ENCODE results near the gene CHPF.

The CHPF gene

GRCh38 chr2:219511547-219512325 lies 31.9 kb downstream of the CHPF start:
- DNase-seq: no peak

GRCh38 chr2:219510512-219511135 lies 33.0 kb downstream of the CHPF start:
- no peak for DNase-seq

- DNase-seq: peak; percentile 42
Observed at GRCh38 chr2:219509780-219510511, 33.7 kb downstream of the CHPF start.

- no peak for DNase-seq
Observed at GRCh38 chr2:219508971-219509779, 34.4 kb downstream of the CHPF start.

- no peak for DNase-seq
Observed at GRCh38 chr2:219508444-219508734, 35.2 kb downstream of the CHPF start.

GRCh38 chr2:219507581-219508443 lies 35.8 kb downstream of the CHPF start:
- DNase-seq: no peak

- DNase-seq: no peak
Observed at GRCh38 chr2:219506802-219507526, 36.6 kb downstream of the CHPF start.

GRCh38 chr2:219506153-219506801 lies 37.3 kb downstream of the CHPF start:
- DNase-seq: no peak

- DNase-seq: no peak
Observed at GRCh38 chr2:219505585-219505984, 38.0 kb downstream of the CHPF start.

- DNase-seq: no peak
Observed at GRCh38 chr2:219502618-219503017, 41.0 kb downstream of the CHPF start.

- DNase-seq: no peak
Observed at GRCh38 chr2:219501849-219502248, 41.8 kb downstream of the CHPF start.

- DNase-seq: peak; percentile 21
Observed at GRCh38 chr2:219500135-219500534, 43.5 kb downstream of the CHPF start.

GRCh38 chr2:219499555-219499954 lies 44.1 kb downstream of the CHPF start:
- DNase-seq: no peak

GRCh38 chr2:219499058-219499307 lies 44.6 kb downstream of the CHPF start:
- DNase-seq: no peak

GRCh38 chr2:219498280-219499057 lies 45.1 kb downstream of the CHPF start, which contains the start of gene GMPPA:
TSS of gene GMPPA (plus strand) at chr2:219498891. CDS start at chr2:219499976, 1,085 bp downstream.
- peak; percentile 99 for DNase-seq

GRCh38 chr2:219497495-219498279 lies 45.9 kb downstream of the CHPF start:
- peak; percentile 91 for DNase-seq

- DNase-seq: no peak
Observed at GRCh38 chr2:219496825-219497494, 46.6 kb downstream of the CHPF start.

- DNase-seq: no peak
Observed at GRCh38 chr2:219496247-219496824, 47.3 kb downstream of the CHPF start.

Measured in inflammatory macrophage treated with lipopolysaccharide for 4 hours (primary cell).